Mesenchymal stem cell (in vitro differentiated cells and primary cell): ENCODE results near the gene RAB7B.

Source experiments
- DNase-seq: peaks from one replicate; pipeline ENCODE4 v3.0.0-alpha.2; 2013
- H2AFZ ChIP-seq: one replicate; pipeline ENCODE4 v1.6.1; 2013; ENCODE audit warnings: low read depth, mild to moderate bottlenecking, control low read depth, inconsistent platforms, low read length, moderate library complexity
- H2AK5ac ChIP-seq: 2 replicates; pipeline ENCODE4 v1.6.1; 2013; ENCODE audit warnings: low read length, moderate library complexity, mild to moderate bottlenecking, inconsistent platforms; ENCODE audit not compliant: severe bottlenecking
- H2BK120ac ChIP-seq: one replicate; pipeline ENCODE4 v1.6.1; 2013; ENCODE audit warnings: low read depth, mild to moderate bottlenecking, inconsistent platforms, low read length, moderate library complexity
- H2BK12ac ChIP-seq, 2 experiments: one replicate each; pipeline ENCODE4 v1.6.1; 2013; ENCODE audit warnings: inconsistent platforms in 2 of 2, low read length in 2 of 2, mild to moderate bottlenecking in 2 of 2, moderate library complexity in 2 of 2, control low read depth in 1 of 2
- H2BK15ac ChIP-seq: one replicate; pipeline ENCODE4 v1.6.1; 2013; ENCODE audit warnings: mild to moderate bottlenecking, low read depth, inconsistent platforms; ENCODE audit not compliant: poor library complexity, severe bottlenecking
- H2BK5ac ChIP-seq: 2 replicates; pipeline ENCODE4 v1.6.1; 2013; ENCODE audit warnings: low read depth, mild to moderate bottlenecking, low read length, control low read depth, inconsistent platforms; ENCODE audit not compliant: poor library complexity, severe bottlenecking
- H3K14ac ChIP-seq, 2 experiments: one replicate each; pipeline ENCODE4 v1.6.1; 2013; ENCODE audit warnings: inconsistent platforms in 2 of 2, low read length in 2 of 2, control low read depth in 1 of 2, mild to moderate bottlenecking in 1 of 2, moderate library complexity in 1 of 2
- H3K18ac ChIP-seq, 2 experiments: one replicate each; pipeline ENCODE4 v1.6.1; 2013; ENCODE audit warnings: inconsistent platforms in 2 of 2, low read length in 2 of 2, control low read depth in 1 of 2, low read depth in 1 of 2, mild to moderate bottlenecking in 1 of 2
- H3K23ac ChIP-seq, 2 experiments: one replicate each; pipeline ENCODE4 v1.6.1; 2013; ENCODE audit warnings: inconsistent platforms in 2 of 2, low read length in 2 of 2, mild to moderate bottlenecking in 2 of 2, moderate library complexity in 2 of 2, control low read depth in 1 of 2
- H3K27ac ChIP-seq: 2 replicates; pipeline ENCODE4 v1.5.1; 2013; ENCODE audit warnings: mild to moderate bottlenecking, moderate library complexity, low read length, control low read depth, inconsistent platforms; ENCODE audit not compliant: poor library complexity, severe bottlenecking
- H3K27me3 ChIP-seq, 2 experiments: 2 replicates each; pipeline versions ENCODE4 v1.6.1 to v1.7.0; 2013; ENCODE audit warnings: low read length in 2 of 2, mild to moderate bottlenecking in 2 of 2, moderate library complexity in 2 of 2, control low read depth in 1 of 2, inconsistent platforms in 1 of 2; ENCODE audit not compliant: control insufficient read depth in 1 of 2, insufficient read depth in 1 of 2
- H3K36me3 ChIP-seq, 2 experiments: 2 replicates each; pipeline versions ENCODE4 v1.6.1 to v1.7.0; 2013; ENCODE audit warnings: low read length in 2 of 2, control low read depth in 1 of 2, inconsistent platforms in 1 of 2, low read depth in 1 of 2, mild to moderate bottlenecking in 1 of 2; ENCODE audit not compliant: insufficient read depth in 2 of 2, control insufficient read depth in 1 of 2
- H3K4ac ChIP-seq, 2 experiments: one replicate each; pipeline ENCODE4 v1.6.1; 2013; ENCODE audit warnings: inconsistent platforms in 2 of 2, low read length in 2 of 2, mild to moderate bottlenecking in 2 of 2, moderate library complexity in 2 of 2, control low read depth in 1 of 2, low read depth in 1 of 2
- H3K4me1 ChIP-seq: 2 replicates; pipeline ENCODE4 v1.6.1; 2013; ENCODE audit warnings: low read depth, low read length, control low read depth; ENCODE audit not compliant: control insufficient read depth, insufficient read depth
- H3K4me2 ChIP-seq: 2 replicates; pipeline ENCODE4 v1.6.1; 2013; ENCODE audit warnings: low read length, mild to moderate bottlenecking, inconsistent platforms; ENCODE audit not compliant: poor library complexity, severe bottlenecking
- H3K4me3 ChIP-seq, 2 experiments: 2 replicates each; pipeline versions ENCODE4 v1.5.1 to v1.7.0; 2013; ENCODE audit warnings: low read length in 2 of 2, mild to moderate bottlenecking in 2 of 2, control low read depth in 1 of 2, low read depth in 1 of 2; ENCODE audit not compliant: insufficient read depth in 1 of 2
- H3K79me1 ChIP-seq: replicated peaks from 2 replicates; pipeline ENCODE4 v1.6.1; 2013; ENCODE audit warnings: mild to moderate bottlenecking, control low read depth, low read length, inconsistent platforms; ENCODE audit not compliant: poor library complexity, severe bottlenecking
- H3K9ac ChIP-seq: 2 replicates; pipeline ENCODE4 v1.7.0; 2013; ENCODE audit warnings: mild to moderate bottlenecking, low read length, moderate library complexity
- H3K9me3 ChIP-seq: 2 replicates; pipeline ENCODE4 v1.7.0; 2013; ENCODE audit warnings: mild to moderate bottlenecking, low read length; ENCODE audit not compliant: control insufficient read depth
- H4K8ac ChIP-seq: one replicate; pipeline ENCODE4 v1.6.1; 2013; ENCODE audit warnings: inconsistent platforms, mild to moderate bottlenecking, low read length, moderate library complexity
- H4K91ac ChIP-seq: one replicate; pipeline ENCODE4 v1.6.1; 2013; ENCODE audit warnings: mild to moderate bottlenecking, low read length, inconsistent platforms
- WGBS: methylation state at CpG from one replicate; pipeline ENCODE4 v1.1.7; 2013; ENCODE audit warnings: mixed read lengths; 5-methylcytosine and 5-hydroxymethylcytosine counted together

The RAB7B gene

DNA sequence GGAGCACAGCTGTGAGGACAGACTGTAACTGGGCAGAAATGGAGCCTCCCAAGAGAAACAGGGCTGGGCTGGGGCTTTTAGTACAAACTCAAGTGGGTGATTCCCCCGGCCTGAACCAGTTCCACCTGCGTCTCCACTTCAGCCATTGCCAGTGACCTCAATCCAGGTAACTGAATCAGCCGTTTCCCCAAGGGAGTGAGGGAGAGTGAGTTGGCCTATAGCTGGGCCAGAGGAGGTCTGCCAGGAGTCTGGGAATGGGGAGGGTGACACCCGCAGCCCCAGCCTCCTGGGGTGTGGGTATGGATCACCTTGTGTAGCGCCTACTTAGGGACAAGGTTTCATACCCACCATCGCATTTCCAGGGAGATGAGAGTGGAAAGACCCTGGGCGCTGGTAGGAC is 68.4 kb downstream of the RAB7B start:
- Histone ChIP-seq H4K8ac (no peak overlapping the region), H3K4me2 (no peak overlapping the region), H2BK15ac (no peak overlapping the region), H3K79me1 (no peaks in the 10 kb centered on the region), H3K27me3 (peaks cover 10 to 16% of the 10 kb centered on the region in 2 experiments), H3K14ac (no peak overlapping the region), H3K4me1 (peaks cover 6% of the 10 kb centered on the region), H3K18ac (no peak overlapping the region), H3K4me3 (no peak overlapping the region), H2AK5ac (no peak overlapping the region), H4K91ac (no peak overlapping the region), H3K23ac (no peak overlapping the region), H3K27ac (no peak overlapping the region), H3K9ac (no peak overlapping the region), H3K9me3 (no peaks in the 10 kb centered on the region), H2BK12ac (no peak overlapping the region), H2BK5ac (no peak overlapping the region), H3K4ac (no peak overlapping the region), H3K36me3 (no peaks in the 10 kb centered on the region), H2AFZ (no peak overlapping the region), H2BK120ac (no peak overlapping the region)
- no peak for DNase-seq
- WGBS = 95% methylated on average over 7 of the region's 7 CpGs

DNA sequence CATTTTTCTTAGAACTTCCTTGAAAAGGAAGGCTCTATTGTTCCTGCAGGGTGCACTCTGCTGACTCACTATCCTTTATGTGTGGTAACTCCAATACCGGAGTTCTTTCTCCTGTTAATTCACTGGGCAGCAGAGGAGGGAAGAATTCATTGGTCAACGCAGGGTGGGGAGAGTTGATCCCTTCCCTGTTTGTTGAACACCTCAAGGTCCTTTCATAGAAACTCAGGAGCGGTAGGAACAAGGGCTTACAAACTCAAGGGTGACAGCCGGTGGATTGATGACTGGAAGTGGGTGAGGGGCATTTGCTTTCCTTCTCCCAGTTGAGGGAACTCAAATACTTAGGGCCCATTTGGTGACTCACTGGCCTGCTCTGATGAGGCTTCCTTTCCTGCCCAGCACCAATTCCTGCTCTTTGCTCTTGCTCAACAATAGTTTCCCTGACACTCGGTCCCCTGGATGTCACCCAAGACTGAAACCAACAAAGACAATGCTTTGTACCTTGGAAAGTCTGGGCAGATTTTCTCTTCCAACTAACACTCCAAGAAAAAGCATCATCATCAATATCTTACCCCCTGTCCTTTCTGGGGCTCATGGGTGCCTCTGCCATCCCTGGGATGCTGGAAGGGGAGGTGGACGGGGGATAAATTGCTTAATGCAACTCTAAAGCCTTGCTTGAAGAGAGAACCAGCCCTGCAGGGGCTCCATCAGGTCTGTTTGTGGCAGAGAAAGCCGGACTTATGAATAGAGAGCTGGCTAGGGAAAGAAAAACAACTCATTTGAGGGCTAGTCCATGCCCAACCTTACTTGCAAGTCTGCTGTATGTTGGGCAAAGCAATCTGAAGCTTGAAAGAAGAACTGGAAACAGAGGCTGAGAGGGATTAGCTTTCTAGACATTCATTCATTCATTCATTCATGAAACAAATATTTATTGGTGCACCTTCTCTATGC is 69.2 kb downstream of the RAB7B start:
- H2BK120ac ChIP-seq = no peak overlapping the region
- no peak overlapping the region for H3K23ac ChIP-seq
- H3K79me1 ChIP-seq = no peaks in the 10 kb centered on the region
- H3K9me3 ChIP-seq = no peaks in the 10 kb centered on the region
- H3K4ac ChIP-seq = no peak overlapping the region
- no peak overlapping the region for H2BK12ac ChIP-seq
- no peak overlapping the region for H3K18ac ChIP-seq
- 62% methylated on average over 7 of the region's 7 CpGs for WGBS
- no peaks in the 10 kb centered on the region for H3K36me3 ChIP-seq
- peak overlapping the region; percentile 28 for H3K9ac ChIP-seq
- no peak overlapping the region for H3K4me2 ChIP-seq
- H2AFZ ChIP-seq = no peak overlapping the region
- no peak overlapping the region for H2AK5ac ChIP-seq
- H3K4me1 ChIP-seq = peaks cover 6% of the 10 kb centered on the region
- H2BK5ac ChIP-seq = no peak overlapping the region
- no peak overlapping the region for H4K8ac ChIP-seq
- peak; percentile 57 for DNase-seq
- peaks cover 10 to 11% of the 10 kb centered on the region in 2 experiments for H3K27me3 ChIP-seq
- H3K14ac ChIP-seq = no peak overlapping the region
- no peak overlapping the region for H4K91ac ChIP-seq
- no peak overlapping the region for H2BK15ac ChIP-seq
- H3K4me3 ChIP-seq = peak overlapping the region in 1 of 2 experiments; percentile 22
- H3K27ac ChIP-seq = no peak overlapping the region

DNA sequence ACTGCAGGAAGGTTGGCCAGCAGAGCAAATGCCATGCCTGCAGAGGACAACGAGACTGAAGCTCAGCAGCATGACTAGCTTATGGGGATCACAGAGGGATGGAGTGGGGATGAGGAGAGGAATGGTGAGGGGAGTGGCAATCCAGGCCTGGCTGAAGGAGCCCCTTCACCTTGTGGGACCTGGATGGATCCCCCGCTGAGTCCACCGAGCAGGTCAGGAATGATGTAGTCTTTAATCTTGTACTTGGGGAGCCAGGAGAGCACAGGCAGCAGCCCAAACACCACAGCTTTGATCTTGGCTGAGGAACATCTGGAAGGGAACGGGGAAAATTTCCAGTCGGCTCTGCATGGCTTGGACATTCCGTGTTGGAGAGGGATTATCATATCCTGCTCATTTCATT is 70.4 kb downstream of the RAB7B start:
- Histone ChIP-seq H4K8ac (no peak overlapping the region), H2BK5ac (no peak overlapping the region), H4K91ac (no peak overlapping the region), H3K4ac (no peak overlapping the region), H3K4me1 (peaks cover 6% of the 10 kb centered on the region), H3K4me3 (no peak overlapping the region), H3K4me2 (no peak overlapping the region), H3K27ac (no peak overlapping the region), H2BK120ac (no peak overlapping the region), H2AK5ac (no peak overlapping the region), H2BK15ac (no peak overlapping the region), H2AFZ (no peak overlapping the region), H3K14ac (no peak overlapping the region), H3K23ac (no peak overlapping the region), H3K79me1 (no peaks in the 10 kb centered on the region), H2BK12ac (no peak overlapping the region), H3K9ac (peak overlapping the region; percentile 13), H3K9me3 (no peaks in the 10 kb centered on the region), H3K27me3 (peaks cover 9 to 10% of the 10 kb centered on the region in 2 experiments), H3K36me3 (no peaks in the 10 kb centered on the region), H3K18ac (no peak overlapping the region)
- no peak for DNase-seq
- WGBS = 98% methylated on average over 3 of the region's 6 CpGs

DNA sequence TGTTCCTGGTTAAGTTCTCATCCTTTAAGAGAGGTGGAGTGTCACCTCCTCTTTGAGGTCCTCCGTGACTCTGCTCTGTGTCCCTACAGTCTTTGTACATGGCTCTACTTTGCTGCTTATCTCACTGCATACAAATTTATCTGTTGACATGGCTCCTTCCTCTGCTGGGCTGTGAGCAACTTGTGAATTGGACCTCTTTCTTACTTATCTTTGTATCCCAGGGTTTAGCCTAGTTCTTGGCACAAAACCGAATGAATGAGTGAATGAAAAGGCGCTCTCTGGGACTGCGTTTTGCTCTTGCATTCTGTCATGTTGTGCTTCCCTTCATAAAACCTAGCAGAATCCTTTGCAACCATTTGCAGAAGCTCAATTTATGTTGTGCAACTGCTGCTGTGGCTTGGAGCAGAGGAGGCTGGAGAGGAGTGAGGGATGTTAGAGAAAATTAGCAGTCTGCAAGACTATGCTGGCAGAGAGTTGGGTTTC is 72.4 kb downstream of the RAB7B start:
- no peaks in the 10 kb centered on the region for H3K79me1 ChIP-seq
- no peak overlapping the region for H3K14ac ChIP-seq
- H3K27ac ChIP-seq = no peak overlapping the region
- no peak overlapping the region for H2AK5ac ChIP-seq
- H3K4me3 ChIP-seq = no peak overlapping the region
- no peak overlapping the region for H2BK12ac ChIP-seq
- H2BK15ac ChIP-seq = no peak overlapping the region
- H3K4ac ChIP-seq = no peak overlapping the region
- DNase-seq = no peak
- 92% methylated on average over 4 of the region's 4 CpGs for WGBS
- peaks cover 2% of the 10 kb centered on the region for H3K4me1 ChIP-seq
- no peak overlapping the region for H3K23ac ChIP-seq
- no peak overlapping the region for H3K4me2 ChIP-seq
- peaks cover 9 to 10% of the 10 kb centered on the region in 2 experiments for H3K27me3 ChIP-seq
- no peak overlapping the region for H2BK120ac ChIP-seq
- H4K8ac ChIP-seq = no peak overlapping the region
- no peak overlapping the region for H3K9ac ChIP-seq
- H2AFZ ChIP-seq = no peak overlapping the region
- no peak overlapping the region for H3K18ac ChIP-seq
- no peaks in the 10 kb centered on the region for H3K36me3 ChIP-seq
- H3K9me3 ChIP-seq = no peaks in the 10 kb centered on the region
- no peak overlapping the region for H2BK5ac ChIP-seq
- H4K91ac ChIP-seq = no peak overlapping the region
